HG02798 (cell line): ENCODE measurements around the gene TRDMT1.

ENCODE experiments used
- ATAC-seq: cut with Tn5 transposase; IDR thresholded peaks from one replicate; pipeline ENCODE4 v1.9.1; 2021; ENCODE audit warnings: mild to moderate bottlenecking; ENCODE audit not compliant: unreplicated experiment, poor library complexity

TRDMT1 gene

GRCh38 chr10:17213646-17214349, 12.3 kb upstream of the TRDMT1 start:
- no peak for ATAC-seq

- no peak for ATAC-seq
Measured at GRCh38 chr10:17212802-17213221, 11.3 kb upstream of the TRDMT1 start.

GRCh38 chr10:17210361-17210760, 8.9 kb upstream of the TRDMT1 start:
- ATAC-seq, result no peak

GRCh38 chr10:17209881-17210280, 8.4 kb upstream of the TRDMT1 start:
- ATAC-seq, result no peak

- no peak for ATAC-seq
Measured at GRCh38 chr10:17209302-17209701, 7.8 kb upstream of the TRDMT1 start.

- no peak for ATAC-seq
Measured at GRCh38 chr10:17208476-17208875, 7.0 kb upstream of the TRDMT1 start.

- peak; percentile 44 for ATAC-seq
Measured at GRCh38 chr10:17206210-17206709, 4.8 kb upstream of the TRDMT1 start.

DNA sequence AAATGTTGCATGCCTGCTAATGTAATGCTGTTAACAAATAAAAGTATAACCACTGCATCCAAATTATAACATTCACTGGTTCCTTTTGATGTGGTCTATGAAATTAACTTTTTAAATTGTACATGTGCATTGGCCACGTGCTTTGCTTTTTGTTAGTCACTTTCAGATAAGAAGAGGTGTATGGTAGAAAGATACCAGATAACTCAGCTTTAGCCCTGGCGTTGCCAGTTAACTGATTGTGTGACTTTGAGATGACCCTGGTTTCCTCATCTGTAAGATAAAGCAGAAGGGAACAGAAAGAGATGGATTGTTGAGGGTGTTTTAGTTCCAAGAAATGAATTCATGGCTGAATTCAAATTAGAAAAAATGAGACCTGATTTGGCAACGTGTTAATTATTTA, 1.9 kb upstream of the TRDMT1 start:
- no peak for ATAC-seq

DNA sequence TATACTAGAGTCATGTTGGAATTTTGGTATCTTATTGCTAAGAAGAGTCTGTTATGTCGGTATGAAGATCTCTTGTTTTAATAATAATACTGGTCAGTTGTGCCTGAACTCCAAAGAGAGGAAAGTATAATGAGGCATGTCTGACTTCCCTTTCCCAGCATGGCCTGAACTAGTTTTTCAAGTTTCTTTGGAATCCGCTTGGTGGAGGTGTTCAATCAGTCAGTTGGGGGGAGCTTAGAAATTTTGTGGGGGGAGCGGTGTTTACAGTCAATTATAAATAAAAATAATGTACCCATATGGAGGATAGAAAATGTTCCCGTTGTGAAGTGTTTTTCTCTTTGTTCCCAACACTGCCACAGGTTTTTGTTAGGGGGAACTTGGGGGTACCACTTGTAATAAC, 1.5 kb upstream of the TRDMT1 start:
- no peak for ATAC-seq

- no peak for ATAC-seq
Measured at GRCh38 chr10:17202506-17202905, 1.0 kb upstream of the TRDMT1 start.

GRCh38 chr10:17201794-17202116, 283 bp upstream of the TRDMT1 start:
- no peak for ATAC-seq

- ATAC-seq, result no peak
Measured at GRCh38 chr10:17200001-17200911, 1.2 kb downstream of the TRDMT1 start.

DNA sequence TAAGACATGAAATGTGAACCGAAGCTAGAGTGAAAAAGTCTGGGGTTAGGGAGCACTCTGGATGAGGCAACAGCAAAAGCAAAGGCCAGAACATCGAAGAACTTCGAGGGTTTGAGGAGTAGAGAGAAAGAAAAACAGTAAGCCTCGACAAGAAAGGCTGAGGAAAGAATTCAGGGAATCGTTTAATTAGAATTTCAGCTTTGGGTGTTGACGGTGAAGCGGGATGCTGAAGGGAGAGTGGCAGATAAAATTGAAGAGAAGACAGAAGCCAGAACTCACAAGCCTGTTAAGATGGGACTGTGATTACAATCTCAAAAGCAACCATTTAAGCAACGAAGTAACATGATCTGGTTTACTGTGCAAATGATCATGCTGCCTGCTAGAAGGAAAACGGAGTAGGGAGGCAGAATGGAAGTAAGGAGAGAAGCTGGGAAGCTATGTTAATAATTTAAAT, 2.1 kb downstream of the TRDMT1 start:
- ATAC-seq, result no peak

DNA sequence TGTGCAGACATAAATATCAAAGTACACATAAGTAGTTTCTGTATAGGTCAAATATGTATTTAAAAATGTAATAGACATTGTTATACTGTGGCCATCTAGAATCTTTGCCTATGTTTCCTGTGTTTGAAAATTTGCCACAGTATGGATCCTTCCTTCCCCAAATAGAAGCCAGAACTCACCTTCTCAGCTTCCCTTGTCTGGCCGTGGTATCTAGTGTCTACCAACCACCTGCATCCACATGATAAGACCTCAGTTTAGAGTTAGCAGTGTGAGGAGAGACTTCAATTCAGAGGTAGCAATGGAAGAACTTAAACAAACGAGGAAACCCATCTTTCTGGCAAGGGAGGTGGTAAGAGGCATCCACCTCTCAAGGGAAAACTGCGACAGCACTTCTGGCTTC, 4.9 kb downstream of the TRDMT1 start:
- no peak for ATAC-seq

GRCh38 chr10:17196045-17196444, 5.4 kb downstream of the TRDMT1 start:
- ATAC-seq, result no peak

GRCh38 chr10:17195083-17195482, 6.4 kb downstream of the TRDMT1 start:
- ATAC-seq, result no peak

- ATAC-seq, result no peak
Measured at GRCh38 chr10:17190602-17191001, 10.9 kb downstream of the TRDMT1 start.

DNA sequence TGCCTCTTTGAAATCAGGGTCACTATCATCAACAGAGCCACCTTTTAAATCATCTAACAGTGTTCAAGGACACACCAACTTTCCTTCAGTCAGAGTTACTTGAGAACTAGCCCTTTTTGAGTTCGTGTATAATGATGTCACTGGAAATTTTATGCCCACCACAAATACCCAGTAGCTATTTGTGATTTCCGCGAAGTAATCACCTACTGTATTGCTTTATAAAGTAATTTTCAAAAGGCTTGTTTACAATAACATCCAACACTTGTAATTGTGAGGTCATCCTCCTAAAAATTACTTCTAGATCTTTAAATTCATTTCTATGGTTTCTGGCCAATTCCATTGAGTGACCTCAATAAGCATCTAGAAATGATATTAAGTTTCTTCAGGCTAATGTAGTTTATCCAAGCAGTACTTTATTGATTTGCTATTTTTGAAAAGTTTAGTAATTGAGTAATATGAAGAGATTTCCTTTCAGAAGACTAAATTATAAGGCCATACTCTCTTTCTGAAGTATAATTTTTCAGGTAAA, 12.8 kb downstream of the TRDMT1 start:
- no peak for ATAC-seq

- ATAC-seq, result no peak
Measured at GRCh38 chr10:17185873-17186272, 15.6 kb downstream of the TRDMT1 start.

DNA sequence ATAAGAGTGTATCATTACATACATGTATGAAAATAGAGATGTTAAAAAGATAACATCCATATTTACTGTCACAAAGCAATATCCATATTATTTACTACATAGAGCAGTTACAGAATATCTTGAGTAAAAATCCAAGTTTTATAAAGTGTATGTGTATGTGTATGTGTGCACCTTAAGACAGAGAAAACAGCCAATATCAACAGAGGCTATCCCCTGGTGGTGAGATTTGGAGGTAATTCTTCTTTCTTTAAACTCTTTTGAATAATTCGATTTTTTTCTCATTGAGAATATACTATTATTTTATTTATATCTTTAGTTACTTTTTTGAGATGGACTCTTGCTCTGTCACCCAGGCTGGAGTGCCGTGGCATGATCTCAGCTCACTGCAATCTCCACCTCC, 18.4 kb downstream of the TRDMT1 start:
- ATAC-seq, result no peak

DNA sequence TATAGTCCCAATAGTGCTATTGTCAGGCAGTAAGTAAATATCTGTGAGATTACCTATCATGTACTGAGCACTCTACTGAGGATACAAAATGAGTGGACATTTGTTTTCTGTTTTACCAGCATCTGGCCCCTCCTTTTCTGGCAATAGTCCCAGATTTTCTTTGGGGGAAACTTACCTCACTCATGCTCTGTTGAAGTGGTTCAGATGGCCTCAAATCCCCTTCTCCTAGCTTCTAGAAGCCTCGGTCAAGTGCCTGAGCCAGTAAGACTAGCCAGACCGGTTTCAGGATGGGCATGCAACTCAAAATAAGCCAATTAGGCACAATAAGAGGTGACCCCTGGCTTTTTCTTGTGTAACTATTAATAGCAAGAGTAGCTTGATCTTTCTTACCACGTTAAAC, 19.7 kb downstream of the TRDMT1 start:
- no peak for ATAC-seq
